ENCODE data around the gene N4BP3.

- TF ChIP-seq CTCF (IDR thresholded peaks at IDR 0.05) (no peak), POLR2A (IDR thresholded peaks at IDR 0.05) (no peak)
Measured at GRCh38 chr5:178071108-178071507, 42.2 kb upstream of the N4BP3 start.
